ENCODE data around the gene SOX5. TPM values are rescaled to one million over a fixed set of nuclear protein-coding genes. Genes with fewer than 3 reads are reported as not detected.

SOX5 gene
- total and polyA plus RNA-seq, 8 donors, result 10.0 to 39.9 (median 33.0) TPM

- intact Hi-C loops (cut with DNase I), result no loop called here
- TF ChIP-seq, protein P1, sequence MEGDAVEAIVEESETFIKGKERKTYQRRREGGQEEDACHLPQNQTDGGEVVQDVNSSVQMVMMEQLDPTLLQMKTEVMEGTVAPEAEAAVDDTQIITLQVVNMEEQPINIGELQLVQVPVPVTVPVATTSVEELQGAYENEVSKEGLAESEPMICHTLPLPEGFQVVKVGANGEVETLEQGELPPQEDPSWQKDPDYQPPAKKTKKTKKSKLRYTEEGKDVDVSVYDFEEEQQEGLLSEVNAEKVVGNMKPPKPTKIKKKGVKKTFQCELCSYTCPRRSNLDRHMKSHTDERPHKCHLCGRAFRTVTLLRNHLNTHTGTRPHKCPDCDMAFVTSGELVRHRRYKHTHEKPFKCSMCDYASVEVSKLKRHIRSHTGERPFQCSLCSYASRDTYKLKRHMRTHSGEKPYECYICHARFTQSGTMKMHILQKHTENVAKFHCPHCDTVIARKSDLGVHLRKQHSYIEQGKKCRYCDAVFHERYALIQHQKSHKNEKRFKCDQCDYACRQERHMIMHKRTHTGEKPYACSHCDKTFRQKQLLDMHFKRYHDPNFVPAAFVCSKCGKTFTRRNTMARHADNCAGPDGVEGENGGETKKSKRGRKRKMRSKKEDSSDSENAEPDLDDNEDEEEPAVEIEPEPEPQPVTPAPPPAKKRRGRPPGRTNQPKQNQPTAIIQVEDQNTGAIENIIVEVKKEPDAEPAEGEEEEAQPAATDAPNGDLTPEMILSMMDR (IDR thresholded peaks at IDR 0.05), result no peak
- H3K9me3 ChIP-seq, result no peaks in the 10 kb centered on the region
- H3K27me3 ChIP-seq, result no peaks in the 10 kb centered on the region
- no peak overlapping the region for H3K27ac ChIP-seq
- no peaks in the 10 kb centered on the region for H3K36me3 ChIP-seq
- ATAC-seq (no peak), DNase-seq (no peak)
- no peak overlapping the region for H3K4me3 ChIP-seq
- H3K4me1 ChIP-seq, result no peaks in the 10 kb centered on the region
Observed at GRCh38 chr12:23670684-23671083, 278.8 kb downstream of the SOX5 start.

DNA sequence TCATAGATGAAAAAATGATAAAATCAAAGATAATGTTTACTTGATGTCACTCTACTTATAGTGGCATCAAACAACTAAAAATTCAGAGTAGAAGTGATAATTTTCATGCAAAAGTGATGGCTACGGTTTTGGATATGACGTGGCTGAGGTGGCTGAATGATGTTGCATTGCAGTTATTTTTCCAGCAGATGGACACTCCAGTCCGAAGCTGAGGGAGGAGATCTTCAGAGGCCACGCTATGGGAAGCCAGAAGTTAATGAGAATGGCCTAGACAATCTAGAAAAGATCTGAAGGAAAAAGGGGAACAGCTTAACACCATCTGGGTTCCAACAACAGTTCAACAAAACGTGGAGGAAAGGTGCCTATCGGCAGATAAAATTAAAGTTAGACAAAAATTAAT is 279.8 kb downstream of the SOX5 start:
- Histone ChIP-seq H3K27me3 (no peaks in the 10 kb centered on the region), H3K9me3 (no peaks in the 10 kb centered on the region), H3K4me3 (no peak overlapping the region), H3K36me3 (no peaks in the 10 kb centered on the region), H3K4me1 (no peaks in the 10 kb centered on the region), H3K27ac (no peak overlapping the region)
- intact Hi-C loops (cut with DNase I), result no loop called here
- no peak for ATAC-seq
- TF ChIP-seq, protein P1 (IDR thresholded peaks at IDR 0.05), result no peak
- DNase-seq, result no peak

GRCh38 chr12:23666866-23667265 is 282.6 kb downstream of the SOX5 start:
- no peak overlapping the region for H3K4me3 ChIP-seq
- H3K27ac ChIP-seq, result no peak overlapping the region
- TF ChIP-seq, protein P1 (IDR thresholded peaks at IDR 0.05), result no peak
- no peaks in the 10 kb centered on the region for H3K27me3 ChIP-seq
- H3K4me1 ChIP-seq, result no peaks in the 10 kb centered on the region
- H3K36me3 ChIP-seq, result no peaks in the 10 kb centered on the region
- DNase-seq (no peak), ATAC-seq (no peak)
- intact Hi-C loops (cut with DNase I), result no loop called here
- no peaks in the 10 kb centered on the region for H3K9me3 ChIP-seq

GRCh38 chr12:23662966-23663365 is 286.5 kb downstream of the SOX5 start:
- H3K4me1 ChIP-seq, result no peaks in the 10 kb centered on the region
- no peak for ATAC-seq
- no peak overlapping the region for H3K4me3 ChIP-seq
- no peaks in the 10 kb centered on the region for H3K9me3 ChIP-seq
- DNase-seq, result peak in 1 of 4 donors; percentile 6
- intact Hi-C loops (cut with DNase I), result no loop called here
- H3K27me3 ChIP-seq, result no peaks in the 10 kb centered on the region
- no peaks in the 10 kb centered on the region for H3K36me3 ChIP-seq
- H3K27ac ChIP-seq, result no peak overlapping the region
- TF ChIP-seq, protein P1 (IDR thresholded peaks at IDR 0.05), result no peak

GRCh38 chr12:23659131-23659530 is 290.3 kb downstream of the SOX5 start:
- ATAC-seq (no peak), DNase-seq (no peak)
- H3K9me3 ChIP-seq, result no peaks in the 10 kb centered on the region
- no peak overlapping the region for H3K4me3 ChIP-seq
- H3K4me1 ChIP-seq, result no peaks in the 10 kb centered on the region
- no peak overlapping the region for H3K27ac ChIP-seq
- TF ChIP-seq, protein P1 (IDR thresholded peaks at IDR 0.05), result no peak
- intact Hi-C loops (cut with DNase I), result no loop called here
- H3K27me3 ChIP-seq, result no peaks in the 10 kb centered on the region
- no peaks in the 10 kb centered on the region for H3K36me3 ChIP-seq

All from left lung (tissue), 10 donors.